ENCODE measurements around the gene FCHO2.

FCHO2 gene

GRCh38 chr5:73018892-73019291 is 63.1 kb downstream of the FCHO2 start:
- no peak for TF ChIP-seq TAF1 (IDR thresholded peaks at IDR 0.05; ENCODE audit: borderline replicate concordance, insufficient read depth, low read length)
- no peak for TF ChIP-seq SIN3A (IDR thresholded peaks at IDR 0.05; ENCODE audit: borderline replicate concordance, insufficient read depth, low read length)
- TF ChIP-seq, protein P1, sequence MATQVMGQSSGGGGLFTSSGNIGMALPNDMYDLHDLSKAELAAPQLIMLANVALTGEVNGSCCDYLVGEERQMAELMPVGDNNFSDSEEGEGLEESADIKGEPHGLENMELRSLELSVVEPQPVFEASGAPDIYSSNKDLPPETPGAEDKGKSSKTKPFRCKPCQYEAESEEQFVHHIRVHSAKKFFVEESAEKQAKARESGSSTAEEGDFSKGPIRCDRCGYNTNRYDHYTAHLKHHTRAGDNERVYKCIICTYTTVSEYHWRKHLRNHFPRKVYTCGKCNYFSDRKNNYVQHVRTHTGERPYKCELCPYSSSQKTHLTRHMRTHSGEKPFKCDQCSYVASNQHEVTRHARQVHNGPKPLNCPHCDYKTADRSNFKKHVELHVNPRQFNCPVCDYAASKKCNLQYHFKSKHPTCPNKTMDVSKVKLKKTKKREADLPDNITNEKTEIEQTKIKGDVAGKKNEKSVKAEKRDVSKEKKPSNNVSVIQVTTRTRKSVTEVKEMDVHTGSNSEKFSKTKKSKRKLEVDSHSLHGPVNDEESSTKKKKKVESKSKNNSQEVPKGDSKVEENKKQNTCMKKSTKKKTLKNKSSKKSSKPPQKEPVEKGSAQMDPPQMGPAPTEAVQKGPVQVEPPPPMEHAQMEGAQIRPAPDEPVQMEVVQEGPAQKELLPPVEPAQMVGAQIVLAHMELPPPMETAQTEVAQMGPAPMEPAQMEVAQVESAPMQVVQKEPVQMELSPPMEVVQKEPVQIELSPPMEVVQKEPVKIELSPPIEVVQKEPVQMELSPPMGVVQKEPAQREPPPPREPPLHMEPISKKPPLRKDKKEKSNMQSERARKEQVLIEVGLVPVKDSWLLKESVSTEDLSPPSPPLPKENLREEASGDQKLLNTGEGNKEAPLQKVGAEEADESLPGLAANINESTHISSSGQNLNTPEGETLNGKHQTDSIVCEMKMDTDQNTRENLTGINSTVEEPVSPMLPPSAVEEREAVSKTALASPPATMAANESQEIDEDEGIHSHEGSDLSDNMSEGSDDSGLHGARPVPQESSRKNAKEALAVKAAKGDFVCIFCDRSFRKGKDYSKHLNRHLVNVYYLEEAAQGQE (IDR thresholded peaks at IDR 0.05; ENCODE audit: insufficient read depth in 1 of 2, low read depth in 2 of 2, low read length in 2 of 2): no peak
- TF ChIP-seq FOXP2 (optimal IDR thresholded peaks at IDR 0.05; ENCODE audit: borderline replicate concordance, extremely low read depth, extremely low read length, insufficient read depth): no peak
- TF ChIP-seq POLR2AphosphoS5 (IDR thresholded peaks at IDR 0.05; ENCODE audit: low read depth, low read length): no peak

- no peak for TF ChIP-seq FOXP2 (optimal IDR thresholded peaks at IDR 0.05; ENCODE audit: borderline replicate concordance, extremely low read depth, extremely low read length, insufficient read depth)
- TF ChIP-seq, protein P1 (IDR thresholded peaks at IDR 0.05; ENCODE audit: insufficient read depth in 1 of 2, low read depth in 2 of 2, low read length in 2 of 2): no peak
Observed at GRCh38 chr5:73019766-73020165, 63.9 kb downstream of the FCHO2 start.

DNA sequence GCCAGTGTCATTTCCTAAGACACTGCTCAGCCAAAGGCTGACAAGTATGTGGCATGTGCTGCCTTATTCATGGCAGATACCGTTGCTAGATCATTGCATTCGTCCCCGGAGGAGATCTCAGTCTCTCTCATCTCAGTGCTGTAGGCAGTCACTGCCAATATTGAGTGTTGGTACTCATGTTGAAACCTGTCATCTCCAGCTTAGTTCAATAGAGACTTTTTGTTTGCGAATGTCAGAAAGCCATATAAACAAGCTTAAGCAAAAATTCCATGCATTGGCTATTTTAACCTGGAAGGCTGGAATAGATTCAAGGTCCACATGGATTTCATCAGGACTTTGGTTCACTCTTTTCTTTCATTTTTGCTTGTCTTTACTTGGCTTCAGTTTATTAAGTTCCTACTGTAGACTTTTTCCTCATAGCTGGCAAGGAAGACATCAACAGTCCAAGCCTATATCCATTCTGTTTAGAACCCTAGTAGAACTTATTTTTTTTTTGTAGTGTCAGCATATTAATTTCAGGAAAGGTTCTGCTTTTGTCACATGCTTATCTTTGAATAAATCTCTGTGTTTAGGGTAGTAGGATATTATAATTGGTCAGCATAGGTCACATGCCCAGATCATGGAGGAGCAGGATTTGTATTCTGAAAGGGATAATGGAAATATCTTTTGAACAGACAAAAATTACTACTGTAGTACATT is 66.8 kb downstream of the FCHO2 start:
- TF ChIP-seq TAF1 (IDR thresholded peaks at IDR 0.05; ENCODE audit: borderline replicate concordance, insufficient read depth, low read length) (no peak), POLR2AphosphoS5 (IDR thresholded peaks at IDR 0.05; ENCODE audit: low read depth, low read length) (no peak), FOXP2 (optimal IDR thresholded peaks at IDR 0.05; ENCODE audit: borderline replicate concordance, extremely low read depth, extremely low read length, insufficient read depth) (no peak), SIN3A (IDR thresholded peaks at IDR 0.05; ENCODE audit: borderline replicate concordance, insufficient read depth, low read length) (no peak)
- TF ChIP-seq, protein P1 (IDR thresholded peaks at IDR 0.05; ENCODE audit: insufficient read depth in 1 of 2, low read depth in 2 of 2, low read length in 2 of 2): no peak

GRCh38 chr5:73027361-73027760 is 71.5 kb downstream of the FCHO2 start:
- TF ChIP-seq POLR2AphosphoS5 (IDR thresholded peaks at IDR 0.05; ENCODE audit: low read depth, low read length): no peak
- TF ChIP-seq, protein P1 (IDR thresholded peaks at IDR 0.05; ENCODE audit: insufficient read depth in 1 of 2, low read depth in 2 of 2, low read length in 2 of 2): no peak
- TF ChIP-seq SIN3A (IDR thresholded peaks at IDR 0.05; ENCODE audit: borderline replicate concordance, insufficient read depth, low read length): no peak
- TF ChIP-seq FOXP2 (optimal IDR thresholded peaks at IDR 0.05; ENCODE audit: borderline replicate concordance, extremely low read depth, extremely low read length, insufficient read depth): no peak
- no peak for TF ChIP-seq TAF1 (IDR thresholded peaks at IDR 0.05; ENCODE audit: borderline replicate concordance, insufficient read depth, low read length)

- TF ChIP-seq SIN3A (IDR thresholded peaks at IDR 0.05; ENCODE audit: borderline replicate concordance, insufficient read depth, low read length) (no peak), TAF1 (IDR thresholded peaks at IDR 0.05; ENCODE audit: borderline replicate concordance, insufficient read depth, low read length) (no peak)
- TF ChIP-seq, protein P1 (IDR thresholded peaks at IDR 0.05; ENCODE audit: insufficient read depth in 1 of 2, low read depth in 2 of 2, low read length in 2 of 2): no peak
Observed at GRCh38 chr5:73027816-73028215, 72.0 kb downstream of the FCHO2 start.
